SK-N-SH (cell line): ENCODE data around the gene SRCIN1. TPM values are rescaled to one million over a fixed set of nuclear protein-coding genes. Genes with fewer than 3 reads are reported as not detected.

Experiments used
- CTCF ChIA-PET: fragments of 300-600, 350-600 bp; formaldehyde crosslinking; extraction: SDS; loops from one replicate; lab custom pipeline; 2021; lab: Yijun Ruan, JAX
- POLR2A ChIA-PET: fragments of 350-600 bp; sonication (Branson Sonifier 250); formaldehyde crosslinking; extraction: SDS; loops from one replicate; lab custom pipeline; 2020; ENCODE audit warnings: antibody characterized with exemption, inconsistent platforms; lab: Yijun Ruan, JAX
- DNase-seq: peaks from one replicate; pipeline ENCODE4 v3.0.0; 2012
- H2AFZ ChIP-seq: fragments of 200-600 bp; sonication (generic); 2 replicates; pipeline ENCODE4 v1.8.1; 2016; ENCODE audit warnings: antibody characterized with exemption, mild to moderate bottlenecking, low read depth
- H3F3A ChIP-seq: fragments of 200-600 bp; sonication (generic); replicated peaks from 2 replicates; pipeline ENCODE3; 2016; ENCODE audit warnings: antibody characterized with exemption, mild to moderate bottlenecking; ENCODE audit not compliant: insufficient read depth
- H3K27ac ChIP-seq, 2 experiments: fragments of 200-500 bp in 1 of 2; fragments of 200-600 bp in 1 of 2; sonication (Bioruptor generic) in 1 of 2; sonication (generic), shearing (Covaris generic) in 1 of 2; 2 replicates each; pipeline versions ENCODE4 v1.5.1 to v1.6.1; 2014 to 2016; ENCODE audit warnings: low read depth in 2 of 2, inconsistent platforms in 1 of 2, low read length in 1 of 2, mild to moderate bottlenecking in 1 of 2, mixed read lengths in 1 of 2
- H3K27me3 ChIP-seq: fragments of 200-600 bp; sonication (generic), shearing (Covaris generic); 2 replicates; pipeline ENCODE4 v1.6.1; 2016; ENCODE audit warnings: mixed run types; ENCODE audit not compliant: insufficient read depth
- H3K36me3 ChIP-seq, 2 experiments: fragments of 200-500 bp in 1 of 2; fragments of 200-600 bp in 1 of 2; sonication (Bioruptor generic) in 1 of 2; sonication (generic) in 1 of 2; replicated peaks in 1 of 2; 2 replicates each; pipeline versions ENCODE3 to v1.5.1; 2014 to 2016; ENCODE audit warnings: low read length in 1 of 2, mild to moderate bottlenecking in 1 of 2; ENCODE audit not compliant: insufficient read depth in 2 of 2, control insufficient read depth in 1 of 2
- H3K4me1 ChIP-seq, 2 experiments: fragments of 200-500 bp in 1 of 2; fragments of 200-600 bp in 1 of 2; sonication (Bioruptor generic) in 1 of 2; sonication (generic), shearing (Covaris generic) in 1 of 2; 2 replicates each; pipeline versions ENCODE4 v1.5.1 to v1.6.1; 2014 to 2016; ENCODE audit warnings: low read depth in 1 of 2, low read length in 1 of 2, mixed run types in 1 of 2; ENCODE audit not compliant: insufficient read depth in 2 of 2, control insufficient read depth in 1 of 2
- H3K4me2 ChIP-seq: fragments of 200-600 bp; sonication (generic), shearing (Covaris generic); 2 replicates; pipeline ENCODE4 v1.6.1; 2017; ENCODE audit warnings: mixed run types
- H3K4me3 ChIP-seq, 2 experiments: fragments of 200-500 bp in 1 of 2; fragments of 200-600 bp in 1 of 2; sonication (Bioruptor generic) in 1 of 2; sonication (generic), shearing (Covaris generic) in 1 of 2; 2 replicates each; pipeline versions ENCODE4 v1.5.1 to v1.8.1; 2014 to 2016; ENCODE audit warnings: low read depth in 2 of 2, inconsistent platforms in 1 of 2, low read length in 1 of 2, mild to moderate bottlenecking in 1 of 2, mixed read lengths in 1 of 2, moderate library complexity in 1 of 2
- H3K79me2 ChIP-seq: fragments of 200-600 bp; sonication (generic); 2 replicates; pipeline ENCODE4 v1.8.1; 2017; ENCODE audit warnings: mild to moderate bottlenecking; ENCODE audit not compliant: insufficient read depth
- H3K9ac ChIP-seq: fragments of 200-600 bp; sonication (generic); 2 replicates; pipeline ENCODE4 v1.6.1; 2017; ENCODE audit warnings: mixed run types
- H3K9me2 ChIP-seq: fragments of 200-600 bp; sonication (generic); 2 replicates; pipeline ENCODE4 v1.6.1; 2017; ENCODE audit warnings: mixed run types
- H3K9me3 ChIP-seq: fragments of 200-600 bp; sonication (generic); 2 replicates; pipeline ENCODE4 v1.6.1; 2017; ENCODE audit warnings: mixed run types, mild to moderate bottlenecking, moderate library complexity
- H4K20me1 ChIP-seq: fragments of 200-600 bp; sonication (generic); 2 replicates; pipeline ENCODE4 v1.6.1; 2017; ENCODE audit warnings: mild to moderate bottlenecking, mixed run types; ENCODE audit not compliant: insufficient read depth
- CHD2 ChIP-seq: fragments of 150-350 bp; IDR thresholded peaks from 2 replicates; pipeline ENCODE4 v1.6.1; 2018; ENCODE audit warnings: low read length; ENCODE audit not compliant: partially characterized antibody
- CTCF ChIP-seq: fragments of 200-600 bp; sonication (generic); IDR thresholded peaks from 2 replicates; pipeline ENCODE4 v1.6.1; 2017; ENCODE audit warnings: antibody characterized with exemption, mild to moderate bottlenecking, moderate library complexity
- FOXM1 ChIP-seq: IDR thresholded peaks from 2 replicates; pipeline ENCODE4 v1.4.0; 2012; ENCODE audit warnings: low read depth, mild to moderate bottlenecking
- PBX3 ChIP-seq: IDR thresholded peaks from 2 replicates; pipeline ENCODE4; 2012
- RCOR1 ChIP-seq: fragments of 150-350 bp; IDR thresholded peaks from 2 replicates; pipeline ENCODE4 v1.6.1; 2017; ENCODE audit warnings: antibody characterized with exemption, low read length
- SIN3A ChIP-seq: IDR thresholded peaks from 2 replicates; pipeline ENCODE4 v1.6.1; 2012; ENCODE audit warnings: low read depth, mild to moderate bottlenecking, low read length, moderate library complexity, borderline replicate concordance
- TCF12 ChIP-seq: IDR thresholded peaks from 2 replicates; pipeline ENCODE4 v1.4.0; 2012
- USF2 ChIP-seq: fragments of 150-350 bp; IDR thresholded peaks from 2 replicates; pipeline ENCODE4 v1.6.1; 2017; ENCODE audit warnings: antibody characterized with exemption, low read length, low read depth, borderline replicate concordance
- ZBTB33 ChIP-seq: IDR thresholded peaks from 2 replicates; pipeline ENCODE4 v1.4.0; 2012; ENCODE audit warnings: low read depth, borderline replicate concordance
- WGBS: methylation state at CpG from one replicate; pipeline ENCODE4 v1.1.6; 2017; ENCODE audit warnings: low lambda C conversion rate; 5-methylcytosine and 5-hydroxymethylcytosine counted together
- polyA plus RNA-seq, 3 experiments: library from polyadenylated mRNA; depleted of rRNA; stranded (reverse); fragments of >200 nt; gene quantifications; 2 replicates each; pipeline ENCODE4 v1.2.3, GENCODE V29; 2012

SRCIN1 gene
- polyA plus RNA-seq, 1 of the 3 experiments (the other 2 are of a cell fraction) = 1.0 TPM

GRCh38 chr17:38540514-38541045, 65.2 kb downstream of the SRCIN1 start (continued):
- TF ChIP-seq CTCF = no peak

- H3K9me3 ChIP-seq = no peaks in the 10 kb centered on the region
- no peak for TF ChIP-seq PBX3
- no peaks in the 10 kb centered on the region for H3K4me1 ChIP-seq
- WGBS = 74% methylated on average over 8 of the region's 8 CpGs
- H3K9ac ChIP-seq = no peak overlapping the region
- CTCF ChIA-PET = interaction anchor here (1.0 to 7.8 kb wide), 3 partner anchors 19 to 128 kb away, joined by 7 to 57 read pairs (median 32); no protein-coding TSS in a partner anchor
- H3K79me2 ChIP-seq = no peaks in the 10 kb centered on the region
- no peak overlapping the region for H3K4me3 ChIP-seq
- H4K20me1 ChIP-seq = no peaks in the 10 kb centered on the region
- H2AFZ ChIP-seq = no peak overlapping the region
- H3K36me3 ChIP-seq = no peaks in the 10 kb centered on the region
- H3K27ac ChIP-seq = no peak overlapping the region
- H3K4me2 ChIP-seq = no peak overlapping the region
- no peaks in the 10 kb centered on the region for H3K27me3 ChIP-seq
- no peaks in the 10 kb centered on the region for H3K9me2 ChIP-seq
- POLR2A ChIA-PET = no interaction called here
- no peak for DNase-seq
- peaks cover 3% of the 10 kb centered on the region for H3F3A ChIP-seq
These were observed 66.4 kb downstream of the SRCIN1 start for GRCh38 chr17:38539386-38539785.

GRCh38 chr17:38538906-38539305, 66.8 kb downstream of the SRCIN1 start:
- Histone ChIP-seq H3K9me2 (no peaks in the 10 kb centered on the region), H3K4me3 (no peak overlapping the region), H3K79me2 (no peaks in the 10 kb centered on the region), H2AFZ (no peak overlapping the region), H3K4me1 (no peaks in the 10 kb centered on the region), H3K36me3 (no peaks in the 10 kb centered on the region), H3K4me2 (no peak overlapping the region), H4K20me1 (no peaks in the 10 kb centered on the region), H3F3A (peaks cover 4% of the 10 kb centered on the region), H3K9me3 (no peaks in the 10 kb centered on the region), H3K9ac (no peak overlapping the region), H3K27ac (no peak overlapping the region), H3K27me3 (no peaks in the 10 kb centered on the region)
- WGBS = 80% methylated on average over 9 of the region's 9 CpGs
- CTCF ChIA-PET = interaction anchor here (2.6 to 7.8 kb wide), 4 partner anchors 19 to 129 kb away, joined by 8 to 57 read pairs (median 24); no protein-coding TSS in a partner anchor
- no peak for DNase-seq
- TF ChIP-seq TCF12 = no peak
- no peak for TF ChIP-seq RCOR1
- TF ChIP-seq FOXM1 = no peak
- TF ChIP-seq CHD2 = no peak
- no peak for TF ChIP-seq ZBTB33
- no peak for TF ChIP-seq SIN3A
- no peak for TF ChIP-seq USF2
- POLR2A ChIA-PET = no interaction called here
